Measurements from ENCODE around the gene NELFB.
A peak's percentile ranks its signal among the peaks of the same experiment; 100 is the strongest.

The NELFB gene

DNA sequence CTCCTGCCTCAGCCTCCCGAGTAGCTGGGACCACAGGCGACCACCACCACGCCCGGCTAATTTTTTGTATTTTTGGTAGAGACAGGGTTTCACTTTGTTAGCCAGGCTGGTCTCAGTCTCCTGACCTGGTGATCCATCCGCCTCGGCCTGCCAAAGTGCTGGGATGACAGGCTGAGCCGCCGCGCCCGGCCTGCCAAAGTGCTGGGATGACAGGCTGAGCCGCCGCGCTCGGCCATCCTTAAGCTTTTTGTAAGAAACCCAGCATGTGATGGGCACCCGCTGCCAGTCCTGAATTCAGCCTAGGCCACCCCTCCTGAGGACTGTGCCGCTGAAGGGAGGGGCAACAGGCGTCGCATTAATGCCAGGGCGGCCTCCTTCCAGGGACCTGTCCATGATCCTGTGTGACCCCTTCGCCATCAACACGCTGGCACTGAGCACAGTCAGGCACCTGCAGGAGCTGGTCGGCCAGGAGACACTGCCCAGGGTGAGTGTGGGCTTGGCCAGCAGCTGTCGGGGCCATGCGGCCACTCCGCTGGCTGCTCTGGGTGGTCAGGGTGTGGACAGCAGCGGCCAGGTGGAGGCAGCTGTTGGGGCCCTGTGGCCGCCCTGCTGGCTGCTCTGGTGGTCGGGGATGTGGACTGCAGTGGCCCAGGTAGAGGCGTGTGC lies 10.5 kb downstream of the NELFB start:
- no peaks in the 10 kb centered on the region for H3K27me3 ChIP-seq (ENCODE audit: insufficient read depth, low read length)
- peaks cover 5% of the 10 kb centered on the region for H3K79me2 ChIP-seq (ENCODE audit: control insufficient read depth, insufficient read depth, low read length, unreplicated experiment)
- peaks cover 17% of the 10 kb centered on the region; the same call in 1 of the 2 replicates for H3K36me3 ChIP-seq (ENCODE audit: insufficient read depth, low read length)
- H3K4me3 ChIP-seq (ENCODE audit: low read depth, low read length) = no peak overlapping the region
- H3K4me1 ChIP-seq (ENCODE audit: control insufficient read depth, insufficient read depth, low read length, unreplicated experiment) = peaks cover 15% of the 10 kb centered on the region
- H3K27ac ChIP-seq (ENCODE audit: low read depth, low read length) = no peak overlapping the region
- no peak overlapping the region for H2AFZ ChIP-seq (ENCODE audit: low read length, unreplicated experiment)

DNA sequence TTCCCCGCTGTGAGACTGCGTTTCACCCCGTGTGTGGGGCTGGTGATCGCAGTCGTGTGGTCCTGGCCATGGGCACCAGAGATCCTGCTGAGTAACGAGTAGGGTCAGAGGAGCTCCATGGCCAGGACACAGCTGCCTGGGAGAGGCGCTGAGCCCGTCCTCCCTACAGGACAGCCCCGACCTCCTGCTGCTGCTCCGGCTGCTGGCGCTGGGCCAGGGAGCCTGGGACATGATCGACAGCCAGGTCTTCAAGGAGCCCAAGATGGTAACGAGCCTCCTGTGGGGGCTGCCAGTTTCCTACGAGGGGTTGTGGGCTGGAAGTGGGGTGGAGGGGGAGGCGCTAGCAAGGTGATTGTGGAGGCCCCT lies 11.0 kb downstream of the NELFB start:
- Histone ChIP-seq H3K4me3 (ENCODE audit: low read depth, low read length) (no peak overlapping the region), H3K4me1 (ENCODE audit: control insufficient read depth, insufficient read depth, low read length, unreplicated experiment) (peaks cover 15% of the 10 kb centered on the region), H3K27me3 (ENCODE audit: insufficient read depth, low read length) (no peaks in the 10 kb centered on the region), H3K27ac (ENCODE audit: low read depth, low read length) (no peak overlapping the region), H2AFZ (ENCODE audit: low read length, unreplicated experiment) (no peak overlapping the region), H3K79me2 (ENCODE audit: control insufficient read depth, insufficient read depth, low read length, unreplicated experiment) (peaks cover 5% of the 10 kb centered on the region), H3K36me3 (ENCODE audit: insufficient read depth, low read length) (peaks cover 17% of the 10 kb centered on the region; the same call in 1 of the 2 replicates)

DNA sequence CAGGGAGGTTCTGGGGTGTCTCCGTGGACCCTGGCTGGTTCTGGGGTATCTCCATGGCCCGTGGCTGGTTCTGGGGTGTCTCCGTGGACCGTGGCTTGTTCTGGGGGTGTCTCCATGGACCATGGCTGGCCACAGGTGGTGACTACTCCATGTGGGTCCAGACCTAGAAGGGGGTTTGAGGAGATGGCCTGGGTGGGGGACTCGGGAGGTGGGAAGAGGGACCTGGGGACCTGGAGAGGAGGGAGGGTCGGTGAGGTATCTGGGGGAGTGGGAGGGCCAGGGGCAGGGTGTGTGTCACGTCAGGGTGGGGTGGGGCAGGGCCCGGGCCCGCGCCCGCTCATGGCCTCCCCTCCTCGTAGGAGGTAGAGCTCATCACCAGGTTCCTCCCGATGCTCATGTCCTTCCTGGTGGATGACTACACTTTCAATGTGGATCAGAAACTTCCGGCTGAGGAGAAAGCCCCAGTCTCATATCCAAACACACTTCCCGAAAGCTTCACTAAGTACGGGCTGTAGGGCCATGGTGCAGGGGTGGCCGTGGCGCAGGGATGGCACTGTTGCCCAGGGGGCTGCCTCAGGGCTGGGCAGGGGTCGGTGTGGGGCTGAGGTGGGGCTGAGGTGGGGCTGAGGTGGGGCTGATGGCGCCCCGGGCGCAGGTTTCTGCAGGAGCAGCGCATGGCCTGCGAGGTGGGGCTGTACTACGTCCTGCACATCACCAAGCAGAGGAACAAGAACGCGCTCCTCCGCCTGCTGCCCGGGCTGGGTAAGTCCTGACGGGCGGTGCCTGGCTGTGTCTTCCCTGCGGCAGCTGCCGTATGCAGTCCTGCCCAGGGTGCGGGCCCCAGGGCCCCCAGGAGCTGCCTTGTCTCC lies 11.7 kb downstream of the NELFB start:
- H3K27ac ChIP-seq (ENCODE audit: low read depth, low read length) = no peak overlapping the region

DNA sequence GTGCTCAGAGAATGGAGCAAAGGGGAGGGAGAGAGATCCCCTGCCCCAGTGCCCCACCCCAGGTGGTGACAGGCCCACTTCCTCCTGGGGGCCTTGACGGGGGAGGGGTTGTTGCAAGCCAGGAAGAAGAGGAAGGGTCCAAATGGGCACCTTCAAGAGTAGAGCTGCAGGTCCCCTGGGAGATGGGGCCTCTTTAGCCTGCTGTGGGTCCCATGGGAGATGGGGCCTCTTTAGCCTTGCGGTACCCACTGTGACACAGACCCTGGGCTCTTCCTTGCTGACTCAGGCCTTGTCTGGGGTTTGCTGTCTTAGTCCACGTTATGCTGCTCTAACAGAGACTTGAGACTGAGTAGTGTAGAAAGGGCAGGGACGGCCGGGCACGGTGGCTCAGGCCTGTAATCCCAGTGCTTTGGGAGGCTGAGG lies 12.8 kb downstream of the NELFB start:
- Histone ChIP-seq H3K27ac (ENCODE audit: low read depth, low read length) (peak overlapping the region; percentile 47; the same call in 1 of the 2 replicates), H2AFZ (ENCODE audit: low read length, unreplicated experiment) (no peak overlapping the region), H3K4me3 (ENCODE audit: low read depth, low read length) (no peak overlapping the region), H3K79me2 (ENCODE audit: control insufficient read depth, insufficient read depth, low read length, unreplicated experiment) (peaks cover 5% of the 10 kb centered on the region), H3K27me3 (ENCODE audit: insufficient read depth, low read length) (no peaks in the 10 kb centered on the region), H3K36me3 (ENCODE audit: insufficient read depth, low read length) (peaks cover 17% of the 10 kb centered on the region; the same call in 1 of the 2 replicates), H3K4me1 (ENCODE audit: control insufficient read depth, insufficient read depth, low read length, unreplicated experiment) (peaks cover 15% of the 10 kb centered on the region)

More for the DNA sequence above, 11.7 kb downstream of the NELFB start:
- Histone ChIP-seq H3K79me2 (ENCODE audit: control insufficient read depth, insufficient read depth, low read length, unreplicated experiment) (peaks cover 5% of the 10 kb centered on the region), H2AFZ (ENCODE audit: low read length, unreplicated experiment) (no peak overlapping the region), H3K27me3 (ENCODE audit: insufficient read depth, low read length) (no peaks in the 10 kb centered on the region), H3K4me3 (ENCODE audit: low read depth, low read length) (no peak overlapping the region), H3K4me1 (ENCODE audit: control insufficient read depth, insufficient read depth, low read length, unreplicated experiment) (peaks cover 15% of the 10 kb centered on the region), H3K36me3 (ENCODE audit: insufficient read depth, low read length) (peaks cover 17% of the 10 kb centered on the region; the same call in 1 of the 2 replicates)

DNA sequence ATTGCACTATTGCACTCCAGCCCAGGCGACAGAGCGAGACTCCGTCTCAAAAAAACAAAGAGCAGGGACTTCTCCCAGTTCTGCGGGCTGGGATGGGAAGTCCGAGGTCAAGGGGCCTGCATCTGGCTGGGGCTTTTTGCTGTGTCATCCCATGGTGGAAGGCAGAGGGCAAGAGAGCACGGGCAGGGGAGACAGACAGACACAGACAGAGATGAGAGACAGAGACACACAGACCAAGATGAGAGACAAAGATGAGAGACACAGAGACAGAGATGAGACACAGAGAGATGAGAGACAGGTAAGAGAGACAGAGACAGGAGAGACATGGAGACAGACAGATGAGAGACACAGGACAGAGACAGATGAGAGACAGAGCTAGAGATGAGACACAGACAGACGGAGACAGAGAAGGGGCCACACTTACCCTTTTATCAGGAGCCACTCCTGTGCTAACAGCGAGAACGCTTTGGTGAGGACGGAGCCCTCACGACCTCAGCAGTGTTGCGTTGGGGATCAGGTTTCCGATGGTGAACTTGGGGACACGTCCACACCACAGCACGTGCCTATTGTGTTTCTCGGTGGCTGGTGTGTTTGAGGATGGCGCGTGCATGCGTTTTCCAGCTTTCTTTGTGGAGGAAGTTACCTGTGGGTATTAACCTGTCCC lies 13.5 kb downstream of the NELFB start:
- H3K4me3 ChIP-seq (ENCODE audit: low read depth, low read length) = no peak overlapping the region
- peak overlapping the region; percentile 47 for H3K27ac ChIP-seq (ENCODE audit: low read depth, low read length)
- peaks cover 5% of the 10 kb centered on the region for H3K79me2 ChIP-seq (ENCODE audit: control insufficient read depth, insufficient read depth, low read length, unreplicated experiment)
- H3K4me1 ChIP-seq (ENCODE audit: control insufficient read depth, insufficient read depth, low read length, unreplicated experiment) = peaks cover 15% of the 10 kb centered on the region
- H2AFZ ChIP-seq (ENCODE audit: low read length, unreplicated experiment) = no peak overlapping the region
- no peaks in the 10 kb centered on the region for H3K27me3 ChIP-seq (ENCODE audit: insufficient read depth, low read length)
- H3K36me3 ChIP-seq (ENCODE audit: insufficient read depth, low read length) = peaks cover 19% of the 10 kb centered on the region; the same call in 1 of the 2 replicates

DNA sequence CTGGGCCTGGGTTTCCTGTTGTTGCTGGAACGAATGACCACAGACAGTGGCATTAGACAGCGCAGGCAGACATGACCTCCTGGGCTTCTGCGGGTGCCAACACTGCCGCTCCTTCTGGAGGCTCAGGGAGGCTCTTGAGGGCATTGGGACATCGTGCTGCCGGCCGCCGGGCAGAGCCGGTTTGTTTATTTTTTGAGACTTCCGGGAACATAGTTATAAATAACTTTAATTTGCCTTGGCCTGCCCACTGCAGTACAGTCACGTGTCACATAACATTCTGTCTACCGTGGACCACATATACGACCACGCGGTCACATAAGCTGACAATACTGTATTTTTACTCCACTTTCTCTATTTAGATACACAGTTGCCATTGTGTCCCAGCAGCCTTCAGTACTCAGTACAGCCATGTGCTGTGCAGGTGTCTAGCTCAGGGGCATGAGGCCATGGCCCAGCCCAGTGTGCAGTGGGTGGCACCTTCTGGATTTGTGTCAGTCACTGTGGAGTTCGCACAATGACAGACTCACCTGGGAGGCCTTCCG lies 14.2 kb downstream of the NELFB start:
- no peaks in the 10 kb centered on the region for H3K27me3 ChIP-seq (ENCODE audit: insufficient read depth, low read length)
- peaks cover 17% of the 10 kb centered on the region; the same call in 1 of the 2 replicates for H3K36me3 ChIP-seq (ENCODE audit: insufficient read depth, low read length)
- H3K79me2 ChIP-seq (ENCODE audit: control insufficient read depth, insufficient read depth, low read length, unreplicated experiment) = peaks cover 5% of the 10 kb centered on the region
- H3K4me3 ChIP-seq (ENCODE audit: low read depth, low read length) = no peak overlapping the region
- H3K4me1 ChIP-seq (ENCODE audit: control insufficient read depth, insufficient read depth, low read length, unreplicated experiment) = peaks cover 15% of the 10 kb centered on the region
- H2AFZ ChIP-seq (ENCODE audit: low read length, unreplicated experiment) = no peak overlapping the region
- no peak overlapping the region for H3K27ac ChIP-seq (ENCODE audit: low read depth, low read length)

DNA sequence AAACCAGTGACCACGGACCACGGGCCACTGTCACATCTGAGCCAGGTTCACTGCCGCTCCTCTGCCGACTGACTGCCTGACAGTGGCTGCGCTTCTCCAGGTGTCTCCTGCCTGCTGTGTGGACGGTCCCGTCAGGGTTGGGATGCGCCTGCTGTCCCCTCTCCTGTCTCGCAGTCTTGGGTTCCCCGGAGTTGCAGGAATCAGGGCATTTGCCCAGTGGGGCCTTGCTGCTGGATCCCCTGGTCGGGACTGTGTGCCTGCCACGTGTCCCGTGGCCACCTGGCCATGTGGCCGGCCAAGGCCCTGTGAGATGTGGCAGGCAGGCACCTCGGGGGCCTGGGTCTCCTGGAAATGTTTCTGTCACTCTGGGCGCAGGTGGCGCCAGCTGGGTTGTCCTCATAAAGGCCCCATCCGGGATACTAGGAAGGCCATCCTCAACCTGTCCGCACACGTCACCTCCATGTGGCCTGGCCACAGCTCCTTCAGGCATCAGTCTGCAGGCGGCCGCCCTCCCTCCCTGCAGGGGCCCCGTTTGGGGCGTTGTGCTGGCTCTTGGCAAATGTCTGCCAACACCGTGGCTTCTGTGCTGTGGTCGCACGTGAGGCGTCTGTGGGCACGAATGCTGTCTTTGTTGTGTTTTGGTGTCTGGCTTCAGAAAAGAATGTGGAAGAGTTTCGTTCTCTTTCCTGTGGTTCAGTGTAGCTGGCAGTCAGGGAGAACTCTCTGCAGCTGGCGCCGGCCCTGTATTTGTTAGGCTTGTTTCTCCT lies 16.0 kb downstream of the NELFB start:
- H3K27ac ChIP-seq (ENCODE audit: low read depth, low read length) = no peak overlapping the region
- H3K4me1 ChIP-seq (ENCODE audit: control insufficient read depth, insufficient read depth, low read length, unreplicated experiment) = peaks cover 23% of the 10 kb centered on the region

DNA sequence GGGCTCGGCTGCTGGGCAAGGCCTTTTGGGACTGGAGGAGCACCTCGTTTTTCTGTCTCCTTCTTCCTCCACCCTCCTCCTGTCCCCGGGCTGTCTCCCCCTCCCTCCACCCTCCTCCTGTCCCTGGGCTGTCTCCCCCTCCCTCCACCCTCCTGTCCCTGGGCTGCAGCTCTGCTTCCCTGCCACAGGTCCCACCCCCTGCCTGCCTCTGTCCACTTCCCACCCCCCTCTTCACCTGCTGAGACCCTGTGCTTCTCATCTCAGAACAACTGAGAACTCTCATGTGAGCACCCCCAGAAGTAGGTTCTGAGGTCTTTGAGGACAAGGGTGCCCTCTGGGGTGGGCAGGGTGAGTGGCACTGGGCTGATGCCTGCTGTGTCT lies 16.6 kb downstream of the NELFB start:
- Histone ChIP-seq H3K4me3 (ENCODE audit: low read depth, low read length) (no peak overlapping the region), H3K79me2 (ENCODE audit: control insufficient read depth, insufficient read depth, low read length, unreplicated experiment) (peaks cover 5% of the 10 kb centered on the region), H2AFZ (ENCODE audit: low read length, unreplicated experiment) (no peak overlapping the region), H3K27ac (ENCODE audit: low read depth, low read length) (no peak overlapping the region), H3K27me3 (ENCODE audit: insufficient read depth, low read length) (no peaks in the 10 kb centered on the region), H3K4me1 (ENCODE audit: control insufficient read depth, insufficient read depth, low read length, unreplicated experiment) (peaks cover 29% of the 10 kb centered on the region), H3K36me3 (ENCODE audit: insufficient read depth, low read length) (peaks cover 13% of the 10 kb centered on the region; the same call in 1 of the 2 replicates)

More for the DNA sequence above, 16.0 kb downstream of the NELFB start:
- H3K4me3 ChIP-seq (ENCODE audit: low read depth, low read length) = no peak overlapping the region
- no peak overlapping the region for H2AFZ ChIP-seq (ENCODE audit: low read length, unreplicated experiment)
- H3K27me3 ChIP-seq (ENCODE audit: insufficient read depth, low read length) = no peaks in the 10 kb centered on the region
- H3K36me3 ChIP-seq (ENCODE audit: insufficient read depth, low read length) = peaks cover 13% of the 10 kb centered on the region; the same call in 1 of the 2 replicates
- H3K79me2 ChIP-seq (ENCODE audit: control insufficient read depth, insufficient read depth, low read length, unreplicated experiment) = peaks cover 5% of the 10 kb centered on the region

DNA sequence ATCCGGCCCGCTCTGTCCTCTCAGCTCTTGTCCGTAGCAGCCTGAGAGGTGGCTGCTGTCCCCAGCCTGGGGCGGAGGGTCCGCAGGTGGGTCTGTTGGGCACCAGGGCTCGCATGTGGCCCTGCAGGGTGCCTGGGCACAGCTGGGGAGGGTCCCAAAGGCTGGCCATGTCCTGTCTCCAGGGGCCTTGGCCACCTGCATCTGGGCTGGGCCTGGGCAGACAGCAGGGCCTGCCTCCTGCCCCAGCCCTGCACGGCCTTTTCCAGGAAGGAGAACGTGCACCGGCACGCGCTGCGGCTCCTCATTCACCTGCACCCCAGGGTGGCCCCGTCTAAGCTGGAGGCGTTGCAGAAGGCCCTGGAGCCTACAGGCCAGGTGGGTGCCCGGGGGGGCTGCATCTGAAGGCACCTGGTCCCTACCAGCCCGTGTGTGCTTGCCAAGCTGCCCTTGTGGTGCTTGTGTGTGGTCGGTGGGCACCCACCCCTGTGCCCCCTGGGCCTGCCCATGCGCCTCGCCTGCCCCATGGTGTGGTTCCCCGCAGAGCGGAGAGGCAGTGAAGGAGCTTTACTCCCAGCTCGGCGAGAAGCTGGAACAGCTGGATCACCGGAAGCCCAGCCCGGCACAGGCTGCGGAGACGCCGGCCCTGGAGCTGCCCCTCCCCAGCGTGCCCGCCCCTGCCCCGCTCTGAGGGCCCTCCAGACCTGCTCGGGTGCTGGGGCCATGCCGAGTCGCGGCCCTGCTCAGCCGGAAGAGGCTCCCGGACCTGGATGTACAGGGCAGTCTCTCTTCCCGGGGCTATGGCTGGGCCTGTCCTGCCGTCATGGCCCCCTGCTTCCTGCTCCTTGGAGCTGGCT lies 17.3 kb downstream of the NELFB start:
- Histone ChIP-seq H2AFZ (ENCODE audit: low read length, unreplicated experiment) (no peak overlapping the region), H3K36me3 (ENCODE audit: insufficient read depth, low read length) (peaks cover 13% of the 10 kb centered on the region; the same call in 1 of the 2 replicates), H3K4me1 (ENCODE audit: control insufficient read depth, insufficient read depth, low read length, unreplicated experiment) (peaks cover 36% of the 10 kb centered on the region), H3K27ac (ENCODE audit: low read depth, low read length) (no peak overlapping the region), H3K27me3 (ENCODE audit: insufficient read depth, low read length) (no peaks in the 10 kb centered on the region), H3K4me3 (ENCODE audit: low read depth, low read length) (no peak overlapping the region), H3K79me2 (ENCODE audit: control insufficient read depth, insufficient read depth, low read length, unreplicated experiment) (peaks cover 5% of the 10 kb centered on the region)
